HK-2 (cell line): ENCODE data around the gene DLEC1.

ENCODE experiments used
- DNase-seq: peaks from one replicate; pipeline ENCODE4 v3.0.0-alpha.2; 2018; ENCODE audit not compliant: unreplicated experiment

Gene DLEC1, protein sequence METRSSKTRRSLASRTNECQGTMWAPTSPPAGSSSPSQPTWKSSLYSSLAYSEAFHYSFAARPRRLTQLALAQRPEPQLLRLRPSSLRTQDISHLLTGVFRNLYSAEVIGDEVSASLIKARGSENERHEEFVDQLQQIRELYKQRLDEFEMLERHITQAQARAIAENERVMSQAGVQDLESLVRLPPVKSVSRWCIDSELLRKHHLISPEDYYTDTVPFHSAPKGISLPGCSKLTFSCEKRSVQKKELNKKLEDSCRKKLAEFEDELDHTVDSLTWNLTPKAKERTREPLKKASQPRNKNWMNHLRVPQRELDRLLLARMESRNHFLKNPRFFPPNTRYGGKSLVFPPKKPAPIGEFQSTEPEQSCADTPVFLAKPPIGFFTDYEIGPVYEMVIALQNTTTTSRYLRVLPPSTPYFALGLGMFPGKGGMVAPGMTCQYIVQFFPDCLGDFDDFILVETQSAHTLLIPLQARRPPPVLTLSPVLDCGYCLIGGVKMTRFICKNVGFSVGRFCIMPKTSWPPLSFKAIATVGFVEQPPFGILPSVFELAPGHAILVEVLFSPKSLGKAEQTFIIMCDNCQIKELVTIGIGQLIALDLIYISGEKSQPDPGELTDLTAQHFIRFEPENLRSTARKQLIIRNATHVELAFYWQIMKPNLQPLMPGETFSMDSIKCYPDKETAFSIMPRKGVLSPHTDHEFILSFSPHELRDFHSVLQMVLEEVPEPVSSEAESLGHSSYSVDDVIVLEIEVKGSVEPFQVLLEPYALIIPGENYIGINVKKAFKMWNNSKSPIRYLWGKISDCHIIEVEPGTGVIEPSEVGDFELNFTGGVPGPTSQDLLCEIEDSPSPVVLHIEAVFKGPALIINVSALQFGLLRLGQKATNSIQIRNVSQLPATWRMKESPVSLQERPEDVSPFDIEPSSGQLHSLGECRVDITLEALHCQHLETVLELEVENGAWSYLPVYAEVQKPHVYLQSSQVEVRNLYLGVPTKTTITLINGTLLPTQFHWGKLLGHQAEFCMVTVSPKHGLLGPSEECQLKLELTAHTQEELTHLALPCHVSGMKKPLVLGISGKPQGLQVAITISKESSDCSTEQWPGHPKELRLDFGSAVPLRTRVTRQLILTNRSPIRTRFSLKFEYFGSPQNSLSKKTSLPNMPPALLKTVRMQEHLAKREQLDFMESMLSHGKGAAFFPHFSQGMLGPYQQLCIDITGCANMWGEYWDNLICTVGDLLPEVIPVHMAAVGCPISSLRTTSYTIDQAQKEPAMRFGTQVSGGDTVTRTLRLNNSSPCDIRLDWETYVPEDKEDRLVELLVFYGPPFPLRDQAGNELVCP (N-terminal part only)

DNA sequence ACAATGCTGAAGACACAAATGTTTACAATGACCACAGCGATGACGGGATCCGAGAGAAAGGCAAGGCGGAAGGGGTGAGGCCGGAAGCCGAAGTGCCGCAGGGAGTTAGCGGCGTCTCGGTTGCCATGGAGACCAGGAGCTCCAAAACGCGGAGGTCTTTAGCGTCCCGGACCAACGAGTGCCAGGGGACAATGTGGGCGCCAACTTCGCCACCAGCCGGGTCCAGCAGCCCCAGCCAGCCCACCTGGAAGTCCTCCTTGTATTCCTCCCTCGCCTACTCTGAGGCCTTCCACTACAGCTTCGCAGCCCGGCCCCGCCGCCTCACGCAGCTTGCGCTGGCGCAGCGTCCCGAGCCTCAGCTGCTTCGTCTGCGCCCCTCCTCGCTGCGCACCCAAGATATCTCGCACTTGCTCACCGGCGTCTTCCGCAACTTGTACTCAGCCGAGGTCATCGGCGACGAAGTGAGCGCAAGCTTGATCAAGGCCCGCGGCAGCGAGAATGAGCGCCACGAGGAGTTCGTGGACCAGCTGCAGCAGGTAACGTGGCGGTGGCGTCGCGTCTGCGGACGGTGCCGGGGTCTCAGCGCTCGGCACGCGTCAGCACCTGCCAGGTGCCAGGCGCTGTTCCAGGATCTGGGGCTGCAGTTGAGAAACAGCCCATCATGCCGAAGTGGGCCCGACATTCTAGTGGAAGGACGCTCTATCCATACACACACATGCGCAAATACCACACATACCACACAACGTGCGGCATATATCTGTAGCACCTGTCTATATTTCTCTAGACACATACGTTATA lies at the start of gene DLEC1:
Gene DLEC1 (plus strand): TSS at position 108 of the 798 bp plus-strand sequence. CDS start 18 bp downstream, at position 126.
- no peak for DNase-seq

DNA sequence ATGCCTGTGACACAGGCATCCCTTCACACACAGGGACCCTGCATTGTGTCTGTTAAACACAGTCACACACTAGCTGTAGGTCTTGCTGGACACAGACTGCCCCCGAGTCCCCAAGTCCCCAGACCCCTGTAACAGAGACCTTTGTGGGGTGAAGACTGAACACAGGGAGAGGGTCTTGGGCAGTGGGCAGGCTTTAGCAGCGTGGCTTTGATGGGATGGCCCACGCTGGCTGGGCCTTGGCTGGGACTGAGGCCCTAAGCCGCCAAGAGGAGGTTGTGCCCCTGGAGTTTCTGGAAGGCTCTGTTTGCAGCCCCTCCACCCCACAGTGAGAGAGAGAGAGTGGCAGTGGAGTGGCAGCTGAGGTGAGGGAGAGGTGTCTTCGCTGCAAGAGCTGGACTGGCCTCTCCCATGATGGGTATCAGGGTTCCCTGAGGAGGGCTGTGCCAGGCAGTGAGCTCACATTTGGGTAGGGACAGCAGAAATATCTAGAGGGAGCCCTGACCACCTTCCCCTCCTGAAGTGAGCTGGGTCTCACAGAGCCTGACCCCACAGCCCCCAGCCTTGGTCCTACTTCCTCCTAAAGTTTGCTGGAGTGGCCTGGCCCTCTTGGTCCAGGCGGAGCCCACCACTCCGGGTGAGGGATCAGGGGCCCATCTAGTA lies 49.1 kb upstream of the DLEC1 start:
- no peak for DNase-seq

DNA sequence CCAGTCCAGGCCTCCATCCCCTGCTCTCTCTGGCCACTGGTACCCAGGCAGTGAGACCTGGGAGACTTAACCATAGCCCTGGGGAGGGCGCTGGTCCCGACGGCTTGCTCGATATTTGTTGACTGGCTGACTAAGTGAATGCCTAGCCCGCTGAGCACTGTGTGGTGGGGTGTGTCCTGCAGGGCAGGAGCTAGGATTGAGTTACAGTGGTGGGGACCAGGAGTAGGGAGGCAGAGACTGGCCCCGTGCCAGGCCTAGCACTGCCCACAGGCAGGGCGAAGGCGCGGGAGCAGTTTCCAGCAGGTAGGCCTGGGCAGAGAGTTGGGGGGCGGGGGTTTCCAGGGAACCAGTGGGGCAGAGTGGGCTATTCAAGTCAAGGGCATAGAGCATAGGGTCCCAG lies 48.5 kb upstream of the DLEC1 start, which contains the start of gene VILL:
Gene VILL (plus strand): TSS at position 260 of the 400 bp plus-strand sequence. CDS start 2,887 bp downstream, outside the sequence.
- no peak for DNase-seq

DNA sequence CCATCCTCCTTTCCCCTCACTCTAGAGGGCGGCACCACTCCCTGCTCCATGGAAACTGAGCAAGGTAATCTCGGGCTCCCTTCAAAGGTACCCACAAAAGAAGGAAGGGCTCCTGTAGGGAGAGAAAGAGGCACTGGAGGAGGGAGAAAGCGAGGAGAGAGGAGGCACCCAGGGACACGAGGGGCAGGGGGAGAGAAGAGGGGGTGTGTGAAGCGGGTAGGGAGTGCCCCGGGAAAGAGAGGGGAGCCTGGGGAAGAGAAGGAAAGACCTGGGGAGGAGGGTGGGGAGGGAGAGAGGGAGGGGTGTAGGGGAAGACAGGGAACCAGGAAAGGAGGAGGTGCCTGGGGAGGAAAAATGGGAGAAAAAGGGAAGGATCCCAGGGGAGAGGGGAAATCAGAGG lies 47.9 kb upstream of the DLEC1 start:
- DNase-seq, result no peak

DNA sequence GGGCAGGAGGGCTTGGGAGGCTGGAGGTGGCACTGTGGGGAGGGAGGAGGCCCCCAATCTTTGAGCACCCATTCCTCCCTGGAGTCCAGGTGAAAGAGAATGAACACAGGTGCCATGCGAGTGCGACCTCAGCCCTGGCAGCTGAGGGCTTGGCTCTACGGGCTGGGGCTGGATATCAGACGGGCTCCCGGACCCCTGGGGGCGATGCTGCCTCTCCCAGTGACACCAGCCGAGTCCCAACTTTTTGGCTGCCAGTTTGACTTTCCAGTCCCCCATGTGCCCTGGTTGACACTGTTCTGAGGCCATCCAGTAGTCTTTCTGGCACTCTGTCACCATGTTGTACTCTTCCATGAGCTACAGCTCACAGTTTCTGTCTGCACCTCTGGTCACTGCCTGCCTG lies 47.2 kb upstream of the DLEC1 start:
- DNase-seq, result no peak

DNA sequence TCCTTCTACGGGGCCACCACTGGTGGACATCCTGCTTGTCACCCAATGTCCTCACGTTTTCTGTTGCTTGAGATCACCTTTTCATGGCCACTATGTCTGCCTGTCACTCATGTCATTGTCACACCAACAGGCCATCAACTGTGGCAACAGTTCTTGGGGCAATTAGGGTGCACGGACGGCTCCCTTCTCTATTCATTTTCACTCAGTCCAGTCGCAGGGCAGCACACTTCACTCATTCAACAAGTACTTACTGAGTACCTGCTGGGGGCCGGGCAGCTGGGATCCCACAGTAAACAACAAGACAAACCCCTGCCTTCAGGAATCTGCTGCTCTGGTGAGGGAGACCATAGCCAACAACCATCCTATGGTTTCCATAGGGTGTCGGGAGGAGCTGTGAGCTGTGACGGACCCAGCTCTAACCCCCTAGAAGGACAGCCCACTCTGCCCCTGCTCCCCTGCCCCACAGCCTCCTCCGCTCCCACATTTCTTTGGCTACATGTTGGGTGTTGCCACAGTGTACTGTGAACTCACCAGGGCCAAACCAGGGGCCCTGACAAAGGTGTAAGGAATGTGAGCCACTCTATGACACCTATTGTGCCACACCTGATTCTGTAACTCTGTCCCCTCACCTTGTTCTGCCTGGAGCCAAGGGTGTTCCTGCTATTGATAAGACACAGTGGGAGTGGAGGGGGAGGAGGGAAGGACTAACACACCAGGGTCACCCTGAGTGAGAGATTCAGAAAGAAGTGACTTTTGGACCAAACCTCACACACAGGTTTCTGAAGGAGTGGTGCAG lies 46.5 kb upstream of the DLEC1 start:
- no peak for DNase-seq

DNA sequence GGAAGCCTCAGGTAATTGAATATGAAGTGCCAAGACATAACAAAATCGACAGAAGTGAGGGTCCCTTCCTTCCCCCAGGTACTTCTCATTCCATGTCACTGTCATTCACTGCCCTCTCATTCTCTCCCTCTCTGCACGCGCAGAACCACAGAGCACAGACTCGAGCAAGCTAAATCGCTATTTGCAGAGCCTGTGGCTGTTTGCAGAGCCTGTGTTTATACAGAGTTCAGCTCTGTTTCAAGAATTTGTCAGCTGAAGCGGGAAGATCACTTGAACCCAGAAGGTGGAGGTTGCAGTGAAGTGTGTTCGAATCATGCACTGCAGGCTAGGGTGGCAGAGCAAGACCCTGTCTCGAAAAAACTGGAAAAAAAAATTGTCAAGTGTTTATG lies 45.9 kb upstream of the DLEC1 start:
- no peak for DNase-seq

DNA sequence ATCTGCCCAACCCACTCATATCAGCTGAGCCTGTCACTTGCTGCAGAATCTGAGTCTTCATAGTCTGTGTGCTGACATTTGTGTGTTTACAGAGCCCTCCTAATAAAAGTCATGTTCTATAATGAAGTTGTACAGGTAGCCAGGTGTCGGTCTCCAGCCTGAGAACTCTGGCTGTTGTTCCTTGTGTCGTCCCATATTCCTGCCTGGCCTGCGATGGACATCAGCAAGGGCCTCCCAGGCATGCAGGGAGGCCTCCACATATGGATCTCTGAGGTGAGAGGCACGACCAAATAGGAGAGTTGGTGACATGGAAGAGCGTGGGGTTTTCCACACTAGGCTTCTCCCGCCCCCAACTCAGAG lies 45.6 kb upstream of the DLEC1 start:
- DNase-seq, result no peak

DNA sequence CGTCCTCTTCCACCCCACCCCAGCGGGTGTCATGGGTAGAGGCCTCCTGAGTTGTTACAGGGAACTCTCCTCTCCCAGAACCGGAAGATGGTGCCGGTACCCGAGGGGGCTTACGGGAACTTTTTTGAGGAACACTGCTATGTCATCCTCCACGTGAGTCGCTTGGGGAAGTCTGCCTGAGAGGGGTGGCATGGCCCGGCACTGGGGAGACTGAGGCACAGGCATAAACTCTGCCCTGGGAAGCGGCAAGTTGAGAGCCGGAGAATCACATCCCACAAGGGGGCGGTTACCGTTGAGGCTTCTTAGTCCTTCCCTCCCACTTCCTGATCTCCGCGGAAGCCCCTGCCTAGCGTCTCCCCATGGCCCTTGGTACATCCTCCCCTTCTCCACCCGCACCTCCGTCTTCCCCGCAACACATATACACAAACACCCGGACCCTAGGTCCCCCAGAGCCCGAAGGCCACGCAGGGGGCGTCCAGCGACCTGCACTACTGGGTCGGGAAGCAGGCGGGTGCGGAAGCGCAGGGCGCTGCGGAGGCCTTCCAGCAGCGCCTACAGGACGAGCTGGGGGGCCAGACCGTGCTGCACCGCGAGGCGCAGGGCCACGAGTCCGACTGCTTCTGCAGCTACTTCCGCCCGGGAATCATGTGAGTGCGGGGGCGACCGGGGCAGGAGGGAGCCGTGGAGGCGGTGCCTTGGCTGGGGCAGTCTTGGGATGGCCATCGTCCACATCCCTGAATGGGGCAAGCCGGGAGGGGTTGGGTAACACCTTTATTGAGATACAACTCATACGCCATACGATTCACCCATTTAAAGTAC lies 45.0 kb upstream of the DLEC1 start:
- DNase-seq, result no peak

DNA sequence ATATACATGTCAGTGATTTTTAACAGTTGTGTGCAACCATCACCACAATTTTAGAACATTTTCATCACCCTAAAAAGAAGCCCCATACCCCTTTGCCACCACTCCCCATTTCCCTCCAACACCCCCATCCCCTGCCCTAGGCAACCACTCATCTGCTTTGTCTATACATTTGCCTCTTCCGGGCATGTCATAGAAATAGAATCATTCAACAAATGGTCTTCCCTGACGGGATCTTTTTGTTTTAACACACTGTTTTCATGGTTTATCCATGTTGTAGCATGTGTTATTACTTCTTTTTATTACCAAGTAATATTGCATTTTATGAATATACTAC lies 44.4 kb upstream of the DLEC1 start:
- DNase-seq, result no peak

DNA sequence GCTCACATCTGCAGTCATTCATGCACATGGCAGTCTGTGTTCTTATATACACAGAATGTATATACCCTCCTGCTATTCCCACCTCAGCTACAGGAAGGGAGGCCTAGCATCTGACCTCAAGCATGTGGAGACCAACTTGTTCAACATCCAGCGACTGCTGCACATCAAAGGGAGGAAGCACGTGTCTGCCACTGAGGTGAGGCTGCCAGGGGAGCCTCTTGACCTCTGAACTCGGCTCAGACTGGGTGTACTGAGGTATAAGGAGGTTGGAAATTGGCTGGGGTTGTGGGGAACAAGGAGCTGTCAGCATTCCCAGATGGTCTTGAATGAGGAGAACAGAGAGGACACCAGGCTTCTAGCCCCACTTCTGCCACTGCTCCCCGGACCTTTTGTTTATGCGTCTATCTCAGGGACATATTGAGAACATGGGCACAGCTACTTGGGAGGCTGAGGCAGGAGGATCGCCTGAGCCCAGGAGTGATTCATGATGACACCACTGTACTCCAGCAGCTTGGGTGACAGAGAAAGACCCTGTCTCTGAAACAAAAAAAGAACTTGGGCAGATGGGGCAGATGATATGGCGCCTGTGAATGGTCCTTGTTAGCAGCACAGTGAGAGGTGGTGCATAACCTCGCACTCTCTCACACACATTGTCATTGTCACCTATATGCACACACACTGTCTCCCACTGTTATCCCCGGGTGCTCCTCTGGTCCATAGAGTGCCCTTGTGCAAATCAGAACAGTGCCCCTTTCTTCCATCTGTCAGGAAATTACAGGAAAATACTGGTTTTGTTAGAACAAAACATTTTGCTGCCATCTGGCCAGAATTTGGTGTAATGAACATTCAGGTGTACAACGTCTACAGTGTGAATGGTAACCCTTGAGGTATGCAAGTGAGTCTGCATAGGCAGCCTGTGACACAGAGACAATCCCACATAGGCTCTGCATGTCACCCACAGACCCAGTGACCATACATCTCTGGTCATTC lies 43.1 kb upstream of the DLEC1 start:
- no peak for DNase-seq

DNA sequence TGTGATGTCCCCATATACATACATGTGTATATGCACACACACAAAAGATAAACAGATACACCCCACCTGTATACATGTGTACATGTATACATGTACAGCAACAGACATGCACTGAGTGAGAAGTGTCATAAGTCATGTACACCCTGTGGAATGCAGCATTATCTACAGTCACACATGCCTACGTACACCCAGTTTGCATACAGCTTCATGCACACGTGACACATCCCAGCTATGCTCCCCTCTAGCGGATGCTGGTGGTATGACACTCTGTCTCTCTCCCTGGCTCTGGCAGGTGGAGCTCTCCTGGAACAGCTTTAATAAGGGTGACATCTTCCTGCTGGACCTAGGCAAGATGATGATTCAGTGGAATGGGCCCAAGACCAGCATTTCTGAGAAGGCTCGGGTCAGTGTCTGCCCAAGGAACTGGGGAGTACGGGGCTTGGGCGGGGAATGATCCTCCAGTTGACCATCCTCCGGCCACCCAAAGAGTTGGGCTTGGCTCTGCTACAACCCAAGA lies 42.2 kb upstream of the DLEC1 start:
- DNase-seq, result peak; percentile 77

DNA sequence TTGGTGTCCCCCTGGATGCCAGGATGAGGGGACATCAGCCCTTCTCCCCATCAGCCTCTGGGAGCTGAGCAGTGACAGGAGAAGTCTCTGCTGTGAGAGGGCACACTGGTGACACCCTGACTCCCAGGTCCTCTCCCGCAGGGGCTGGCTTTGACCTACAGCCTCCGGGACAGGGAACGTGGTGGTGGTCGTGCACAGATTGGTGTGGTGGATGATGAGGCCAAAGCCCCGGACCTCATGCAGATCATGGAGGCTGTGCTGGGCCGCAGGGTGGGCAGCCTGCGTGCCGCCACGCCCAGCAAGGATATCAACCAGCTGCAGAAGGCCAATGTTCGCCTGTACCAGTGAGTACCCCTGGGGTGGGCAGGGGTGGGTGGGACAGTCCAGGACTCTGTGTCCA lies 41.7 kb upstream of the DLEC1 start:
- DNase-seq, result no peak

DNA sequence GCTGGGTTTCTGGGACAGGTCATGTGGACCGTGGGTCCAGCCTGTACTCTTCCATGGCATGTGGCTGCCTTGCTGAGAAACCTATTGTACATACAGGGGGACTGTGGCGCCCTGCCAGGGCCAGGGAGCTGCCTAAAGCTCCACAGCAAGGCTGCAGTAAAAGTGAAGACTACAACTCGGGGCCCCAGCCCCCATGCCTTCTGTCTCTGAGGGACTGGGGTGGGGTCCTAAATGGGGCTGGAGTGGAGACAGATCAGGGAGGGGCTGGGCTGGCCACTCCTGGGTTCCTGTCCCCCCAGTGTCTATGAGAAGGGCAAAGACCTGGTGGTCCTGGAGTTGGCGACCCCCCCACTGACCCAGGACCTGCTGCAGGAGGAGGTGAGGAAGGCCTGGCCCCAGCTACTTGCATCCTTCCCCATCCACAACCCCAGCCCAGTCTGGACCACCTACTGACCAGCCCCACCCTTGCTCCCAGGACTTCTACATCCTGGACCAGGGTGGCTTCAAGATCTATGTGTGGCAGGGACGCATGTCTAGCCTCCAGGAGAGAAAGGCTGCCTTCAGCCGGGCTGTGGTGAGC lies 41.1 kb upstream of the DLEC1 start:
- no peak for DNase-seq

DNA sequence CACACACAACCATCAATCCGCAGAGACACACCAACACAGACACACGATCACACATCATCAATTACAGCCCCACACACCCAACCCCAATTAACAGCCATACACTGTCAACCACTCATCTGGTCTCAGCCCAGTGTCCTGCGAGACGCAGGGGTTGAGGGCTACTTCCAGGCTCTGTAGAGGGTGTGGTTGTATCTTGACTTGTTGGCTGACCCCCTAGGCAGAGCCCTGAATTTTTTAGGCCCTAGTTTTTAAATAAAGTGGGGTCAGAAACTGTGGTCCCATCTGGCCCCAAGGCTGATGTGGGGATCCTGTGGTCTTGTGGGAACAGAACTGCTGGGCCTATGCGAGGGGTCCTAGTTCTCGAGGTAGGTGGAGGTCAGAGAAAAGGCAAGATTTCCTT lies 39.2 kb upstream of the DLEC1 start:
- no peak for DNase-seq

DNA sequence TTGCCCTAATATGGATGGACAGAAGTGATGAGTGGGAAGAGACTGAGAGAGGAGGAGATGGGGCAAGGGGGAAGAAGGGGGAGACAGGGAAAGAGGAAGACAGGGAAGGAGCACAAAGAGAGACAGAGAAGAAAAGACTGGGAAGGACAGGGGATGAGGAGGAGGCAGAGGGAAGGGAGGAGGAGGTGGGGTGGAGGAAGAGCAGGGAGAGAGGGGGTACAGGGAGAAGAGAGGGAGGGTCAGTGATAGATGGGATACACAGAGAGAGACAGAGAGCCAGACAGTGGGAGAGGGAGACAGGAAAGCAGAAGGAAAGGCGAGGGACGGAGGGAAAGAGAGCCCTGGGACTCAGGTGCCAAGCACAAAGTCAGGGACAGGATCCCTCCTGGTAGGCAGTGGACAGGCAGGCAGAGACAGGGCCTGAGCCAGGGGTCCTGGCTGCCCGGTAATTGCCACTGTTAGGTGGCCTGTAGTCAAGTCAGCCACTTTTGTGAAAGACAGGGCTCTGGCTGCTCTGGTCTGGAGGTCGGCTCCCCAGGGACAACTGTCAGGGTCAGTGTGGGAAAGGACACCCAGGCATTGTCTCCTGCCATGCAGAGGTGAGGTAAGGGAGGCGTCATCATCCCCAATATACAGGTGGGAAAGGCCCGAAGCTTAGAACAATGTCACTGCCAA lies 38.6 kb upstream of the DLEC1 start:
- no peak for DNase-seq
